GM12873 (cell line): ENCODE measurements around the gene BANP.

Experiments
- CTCF ChIP-seq: IDR thresholded peaks from 2 replicates; pipeline ENCODE4 v1.5.1; 2012; ENCODE audit warnings: low read depth, mild to moderate bottlenecking, moderate library complexity, low read length, control low read depth; ENCODE audit not compliant: insufficient read depth; ENCODE audit errors: missing control alignments

The BANP gene

GRCh38 chr16:88068476-88069396, 117.5 kb downstream of the BANP start:
- no peak for TF ChIP-seq CTCF

GRCh38 chr16:88069397-88070168, 118.3 kb downstream of the BANP start:
- no peak for TF ChIP-seq CTCF

- TF ChIP-seq CTCF: no peak
These were observed 119.1 kb downstream of the BANP start for GRCh38 chr16:88070341-88070740.

- no peak for TF ChIP-seq CTCF
These were observed 119.9 kb downstream of the BANP start for GRCh38 chr16:88070989-88071625.

GRCh38 chr16:88071908-88072307, 120.7 kb downstream of the BANP start:
- no peak for TF ChIP-seq CTCF

GRCh38 chr16:88072571-88073001, 121.4 kb downstream of the BANP start:
- TF ChIP-seq CTCF: no peak

- no peak for TF ChIP-seq CTCF
These were observed 122.0 kb downstream of the BANP start for GRCh38 chr16:88073201-88073721.
